GM23338 (cell line): ENCODE results near the gene ANKS1B. TPM values are rescaled to one million over a fixed set of nuclear protein-coding genes. Genes with fewer than 3 reads are reported as not detected.
A peak's percentile ranks its signal among the peaks of the same experiment; 100 is the strongest.

ENCODE experiments used
- ATAC-seq: fragments of 200-7000 bp; cut with Tn5 transposase; 3 replicates; pipeline ENCODE4 v1.9.1; 2020
- DNase-seq: peaks from one replicate; pipeline ENCODE4 v3.0.0-alpha.2; 2015; ENCODE audit warnings: low spot score
- H2AFZ ChIP-seq: fragments of 200-600 bp; sonication (generic); 2 replicates; pipeline ENCODE4 v1.8.0; 2016; ENCODE audit warnings: antibody characterized with exemption, mild to moderate bottlenecking, moderate library complexity
- H3F3A ChIP-seq: fragments of 200-600 bp; sonication (generic); replicated peaks from 2 replicates; pipeline ENCODE4 v1.8.0; 2017; ENCODE audit warnings: antibody characterized with exemption, mixed run types, low read depth
- H3K27ac ChIP-seq: fragments of 200-600 bp; sonication (generic); 2 replicates; pipeline ENCODE4 v1.6.1; 2016; ENCODE audit warnings: low read depth
- H3K27me3 ChIP-seq: fragments of 200-600 bp; sonication (generic); 2 replicates; pipeline ENCODE4 v1.8.0; 2016; ENCODE audit warnings: mild to moderate bottlenecking, mixed run types, moderate library complexity; ENCODE audit not compliant: insufficient read depth
- H3K36me3 ChIP-seq: fragments of 200-600 bp; sonication (generic); 2 replicates; pipeline ENCODE4 v1.8.0; 2016; ENCODE audit warnings: mild to moderate bottlenecking; ENCODE audit not compliant: insufficient read depth
- H3K4me1 ChIP-seq: fragments of 200-600 bp; sonication (generic); 2 replicates; pipeline ENCODE4 v1.8.0; 2016; ENCODE audit warnings: mild to moderate bottlenecking, moderate library complexity; ENCODE audit not compliant: insufficient read depth
- H3K4me2 ChIP-seq: fragments of 200-600 bp; sonication (generic); 2 replicates; pipeline ENCODE4 v1.7.1; 2017; ENCODE audit warnings: mixed run types
- H3K4me3 ChIP-seq: fragments of 200-600 bp; sonication (generic); 2 replicates; pipeline ENCODE4 v1.6.1; 2016; ENCODE audit warnings: mixed run types
- H3K79me2 ChIP-seq: fragments of 200-600 bp; sonication (generic); replicated peaks from 2 replicates; pipeline ENCODE4 v1.8.0; 2017; ENCODE audit warnings: mild to moderate bottlenecking; ENCODE audit not compliant: insufficient read depth
- H3K9me2 ChIP-seq: fragments of 200-600 bp; sonication (generic); 2 replicates; pipeline ENCODE4 v1.8.0; 2017; ENCODE audit not compliant: insufficient read depth
- H4K20me1 ChIP-seq: fragments of 200-600 bp; sonication (generic); replicated peaks from 2 replicates; pipeline ENCODE4 v1.8.0; 2017; ENCODE audit warnings: mild to moderate bottlenecking; ENCODE audit not compliant: insufficient read depth
- H3K27ac Mint-ChIP-seq: 2 replicates; pipeline ENCODE4 v1.8.0; 2020; ENCODE audit warnings: inconsistent platforms, mild to moderate bottlenecking, moderate library complexity, mixed read lengths
- H3K27me3 Mint-ChIP-seq: 3 replicates; pipeline ENCODE4 v1.8.0; 2022; ENCODE audit warnings: low read depth, mild to moderate bottlenecking, moderate library complexity, mixed read lengths, inconsistent platforms; ENCODE audit not compliant: insufficient read depth, poor library complexity
- H3K36me3 Mint-ChIP-seq: 3 replicates; pipeline ENCODE4 v1.8.0; 2021; ENCODE audit warnings: low read depth, mild to moderate bottlenecking, inconsistent platforms, moderate library complexity, mixed read lengths
- H3K4me1 Mint-ChIP-seq: 3 replicates; pipeline ENCODE4 v1.8.0; 2020; ENCODE audit warnings: mild to moderate bottlenecking, inconsistent platforms, mixed read lengths
- H3K4me3 Mint-ChIP-seq: 3 replicates; pipeline ENCODE4 v1.8.0; 2021; ENCODE audit warnings: moderate library complexity, mild to moderate bottlenecking, inconsistent platforms, mixed read lengths
- H3K9me3 Mint-ChIP-seq: 3 replicates; pipeline ENCODE4 v1.8.0; 2020; ENCODE audit warnings: moderate library complexity, mild to moderate bottlenecking, inconsistent platforms, mixed read lengths
- CREB1 ChIP-seq: fragments of 250-450 bp; sonication (Bioruptor Pico); IDR thresholded peaks from 2 replicates; pipeline ENCODE4 v1.5.0; 2020; ENCODE audit warnings: low read depth, mild to moderate bottlenecking, moderate library complexity
- EZH2 ChIP-seq: fragments of 200-600 bp; sonication (generic); IDR thresholded peaks from one replicate; pipeline ENCODE4 v1.8.0; 2017; ENCODE audit warnings: antibody characterized with exemption, mild to moderate bottlenecking, low read depth; ENCODE audit not compliant: unreplicated experiment
- EZH2phosphoT487 ChIP-seq: fragments of 200-600 bp; sonication (generic); IDR thresholded peaks from one replicate; pipeline ENCODE4 v1.8.1; 2018; ENCODE audit warnings: antibody characterized with exemption; ENCODE audit not compliant: unreplicated experiment
- JUNB ChIP-seq: IDR thresholded peaks from one replicate; pipeline ENCODE4 v1.6.1; 2016; ENCODE audit warnings: antibody characterized with exemption; ENCODE audit not compliant: unreplicated experiment
- POLR2AphosphoS5 ChIP-seq: IDR thresholded peaks from 2 replicates; pipeline ENCODE4 v1.6.1; 2016; ENCODE audit warnings: antibody characterized with exemption, low read depth
- STAT1 ChIP-seq: IDR thresholded peaks from one replicate; pipeline ENCODE4 v1.6.1; 2016; ENCODE audit warnings: antibody characterized with exemption; ENCODE audit not compliant: unreplicated experiment
- ZNF331 ChIP-seq: fragments of 250-450 bp; sonication (Bioruptor Pico); IDR thresholded peaks from 2 replicates; pipeline ENCODE4 v1.5.0; 2020; ENCODE audit warnings: low read depth, mild to moderate bottlenecking, moderate library complexity
- polyA plus RNA-seq: library from polyadenylated mRNA; unstranded; fragments of >200 nt; fragmentation: Nextera tagmentation; extraction: Ambion mirVana; gene quantifications from 2 replicates; pipeline ENCODE4 v1.2.1, GENCODE V29; 2016
- total RNA-seq: library from RNA; depleted of rRNA; stranded (reverse); fragments of >200 nt; shearing (Covaris generic); gene quantifications from 2 replicates; pipeline ENCODE4 v1.2.3, GENCODE V29; 2014
- TF ChIP-seq, protein P1 (sequence below), 2 experiments: fragments of 200-600 bp in 1 of 2; sonication (generic) in 1 of 2; conservative IDR thresholded peaks; 2 replicates each; pipeline versions ENCODE4 v1.5.1 to v1.6.1; 2016 to 2017; ENCODE audit warnings: antibody characterized with exemption in 2 of 2, low read depth in 2 of 2, mild to moderate bottlenecking in 2 of 2, moderate library complexity in 1 of 2
- TF ChIP-seq, protein P2 (sequence below): IDR thresholded peaks from one replicate; pipeline ENCODE4 v1.6.1; 2018; ENCODE audit warnings: antibody characterized with exemption; ENCODE audit not compliant: unreplicated experiment
- TF ChIP-seq, protein P3 (sequence below): fragments of 250-450 bp; sonication (Bioruptor Pico); IDR thresholded peaks from 2 replicates; pipeline ENCODE4 v1.5.0; 2020; ENCODE audit warnings: mild to moderate bottlenecking, moderate library complexity

The ANKS1B gene
- total and polyA plus RNA-seq, 2 experiments from 2014 or later = 4.3 to 5.8 TPM

DNA sequence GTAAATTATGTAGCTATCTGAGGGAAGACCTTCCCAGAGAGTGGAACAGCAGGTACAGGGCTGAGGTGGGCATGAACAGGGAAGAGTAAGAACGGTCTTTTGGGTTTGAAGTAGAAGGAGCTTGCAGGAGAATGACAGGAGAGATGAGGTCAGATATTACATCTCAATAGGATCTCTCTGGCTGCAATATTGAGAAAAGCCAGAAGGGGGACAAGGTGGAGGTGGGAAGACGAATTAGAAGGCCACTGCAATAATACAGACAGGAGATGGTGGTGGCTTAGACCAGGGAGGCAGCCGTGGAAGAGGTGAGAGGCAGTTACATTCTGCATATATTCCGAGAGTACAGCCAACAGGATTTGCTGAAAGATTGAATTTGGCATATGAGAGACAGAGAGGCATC lies 1029.5 kb downstream of the ANKS1B start:
- TF ChIP-seq, protein P1, sequence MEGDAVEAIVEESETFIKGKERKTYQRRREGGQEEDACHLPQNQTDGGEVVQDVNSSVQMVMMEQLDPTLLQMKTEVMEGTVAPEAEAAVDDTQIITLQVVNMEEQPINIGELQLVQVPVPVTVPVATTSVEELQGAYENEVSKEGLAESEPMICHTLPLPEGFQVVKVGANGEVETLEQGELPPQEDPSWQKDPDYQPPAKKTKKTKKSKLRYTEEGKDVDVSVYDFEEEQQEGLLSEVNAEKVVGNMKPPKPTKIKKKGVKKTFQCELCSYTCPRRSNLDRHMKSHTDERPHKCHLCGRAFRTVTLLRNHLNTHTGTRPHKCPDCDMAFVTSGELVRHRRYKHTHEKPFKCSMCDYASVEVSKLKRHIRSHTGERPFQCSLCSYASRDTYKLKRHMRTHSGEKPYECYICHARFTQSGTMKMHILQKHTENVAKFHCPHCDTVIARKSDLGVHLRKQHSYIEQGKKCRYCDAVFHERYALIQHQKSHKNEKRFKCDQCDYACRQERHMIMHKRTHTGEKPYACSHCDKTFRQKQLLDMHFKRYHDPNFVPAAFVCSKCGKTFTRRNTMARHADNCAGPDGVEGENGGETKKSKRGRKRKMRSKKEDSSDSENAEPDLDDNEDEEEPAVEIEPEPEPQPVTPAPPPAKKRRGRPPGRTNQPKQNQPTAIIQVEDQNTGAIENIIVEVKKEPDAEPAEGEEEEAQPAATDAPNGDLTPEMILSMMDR (conservative IDR thresholded peaks at IDR 0.05; ENCODE audit: low read depth in 2 of 2) = peak; percentile 59 to 61
- TF ChIP-seq, protein P2, sequence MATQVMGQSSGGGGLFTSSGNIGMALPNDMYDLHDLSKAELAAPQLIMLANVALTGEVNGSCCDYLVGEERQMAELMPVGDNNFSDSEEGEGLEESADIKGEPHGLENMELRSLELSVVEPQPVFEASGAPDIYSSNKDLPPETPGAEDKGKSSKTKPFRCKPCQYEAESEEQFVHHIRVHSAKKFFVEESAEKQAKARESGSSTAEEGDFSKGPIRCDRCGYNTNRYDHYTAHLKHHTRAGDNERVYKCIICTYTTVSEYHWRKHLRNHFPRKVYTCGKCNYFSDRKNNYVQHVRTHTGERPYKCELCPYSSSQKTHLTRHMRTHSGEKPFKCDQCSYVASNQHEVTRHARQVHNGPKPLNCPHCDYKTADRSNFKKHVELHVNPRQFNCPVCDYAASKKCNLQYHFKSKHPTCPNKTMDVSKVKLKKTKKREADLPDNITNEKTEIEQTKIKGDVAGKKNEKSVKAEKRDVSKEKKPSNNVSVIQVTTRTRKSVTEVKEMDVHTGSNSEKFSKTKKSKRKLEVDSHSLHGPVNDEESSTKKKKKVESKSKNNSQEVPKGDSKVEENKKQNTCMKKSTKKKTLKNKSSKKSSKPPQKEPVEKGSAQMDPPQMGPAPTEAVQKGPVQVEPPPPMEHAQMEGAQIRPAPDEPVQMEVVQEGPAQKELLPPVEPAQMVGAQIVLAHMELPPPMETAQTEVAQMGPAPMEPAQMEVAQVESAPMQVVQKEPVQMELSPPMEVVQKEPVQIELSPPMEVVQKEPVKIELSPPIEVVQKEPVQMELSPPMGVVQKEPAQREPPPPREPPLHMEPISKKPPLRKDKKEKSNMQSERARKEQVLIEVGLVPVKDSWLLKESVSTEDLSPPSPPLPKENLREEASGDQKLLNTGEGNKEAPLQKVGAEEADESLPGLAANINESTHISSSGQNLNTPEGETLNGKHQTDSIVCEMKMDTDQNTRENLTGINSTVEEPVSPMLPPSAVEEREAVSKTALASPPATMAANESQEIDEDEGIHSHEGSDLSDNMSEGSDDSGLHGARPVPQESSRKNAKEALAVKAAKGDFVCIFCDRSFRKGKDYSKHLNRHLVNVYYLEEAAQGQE = no peak
- TF ChIP-seq POLR2AphosphoS5 (no peak), ZNF331 (CRISPR knock-in tag) (no peak), EZH2phosphoT487 (no peak), STAT1 (no peak), EZH2 (no peak), CREB1 (CRISPR knock-in tag) (no peak), JUNB (no peak)
- TF ChIP-seq, protein P3, sequence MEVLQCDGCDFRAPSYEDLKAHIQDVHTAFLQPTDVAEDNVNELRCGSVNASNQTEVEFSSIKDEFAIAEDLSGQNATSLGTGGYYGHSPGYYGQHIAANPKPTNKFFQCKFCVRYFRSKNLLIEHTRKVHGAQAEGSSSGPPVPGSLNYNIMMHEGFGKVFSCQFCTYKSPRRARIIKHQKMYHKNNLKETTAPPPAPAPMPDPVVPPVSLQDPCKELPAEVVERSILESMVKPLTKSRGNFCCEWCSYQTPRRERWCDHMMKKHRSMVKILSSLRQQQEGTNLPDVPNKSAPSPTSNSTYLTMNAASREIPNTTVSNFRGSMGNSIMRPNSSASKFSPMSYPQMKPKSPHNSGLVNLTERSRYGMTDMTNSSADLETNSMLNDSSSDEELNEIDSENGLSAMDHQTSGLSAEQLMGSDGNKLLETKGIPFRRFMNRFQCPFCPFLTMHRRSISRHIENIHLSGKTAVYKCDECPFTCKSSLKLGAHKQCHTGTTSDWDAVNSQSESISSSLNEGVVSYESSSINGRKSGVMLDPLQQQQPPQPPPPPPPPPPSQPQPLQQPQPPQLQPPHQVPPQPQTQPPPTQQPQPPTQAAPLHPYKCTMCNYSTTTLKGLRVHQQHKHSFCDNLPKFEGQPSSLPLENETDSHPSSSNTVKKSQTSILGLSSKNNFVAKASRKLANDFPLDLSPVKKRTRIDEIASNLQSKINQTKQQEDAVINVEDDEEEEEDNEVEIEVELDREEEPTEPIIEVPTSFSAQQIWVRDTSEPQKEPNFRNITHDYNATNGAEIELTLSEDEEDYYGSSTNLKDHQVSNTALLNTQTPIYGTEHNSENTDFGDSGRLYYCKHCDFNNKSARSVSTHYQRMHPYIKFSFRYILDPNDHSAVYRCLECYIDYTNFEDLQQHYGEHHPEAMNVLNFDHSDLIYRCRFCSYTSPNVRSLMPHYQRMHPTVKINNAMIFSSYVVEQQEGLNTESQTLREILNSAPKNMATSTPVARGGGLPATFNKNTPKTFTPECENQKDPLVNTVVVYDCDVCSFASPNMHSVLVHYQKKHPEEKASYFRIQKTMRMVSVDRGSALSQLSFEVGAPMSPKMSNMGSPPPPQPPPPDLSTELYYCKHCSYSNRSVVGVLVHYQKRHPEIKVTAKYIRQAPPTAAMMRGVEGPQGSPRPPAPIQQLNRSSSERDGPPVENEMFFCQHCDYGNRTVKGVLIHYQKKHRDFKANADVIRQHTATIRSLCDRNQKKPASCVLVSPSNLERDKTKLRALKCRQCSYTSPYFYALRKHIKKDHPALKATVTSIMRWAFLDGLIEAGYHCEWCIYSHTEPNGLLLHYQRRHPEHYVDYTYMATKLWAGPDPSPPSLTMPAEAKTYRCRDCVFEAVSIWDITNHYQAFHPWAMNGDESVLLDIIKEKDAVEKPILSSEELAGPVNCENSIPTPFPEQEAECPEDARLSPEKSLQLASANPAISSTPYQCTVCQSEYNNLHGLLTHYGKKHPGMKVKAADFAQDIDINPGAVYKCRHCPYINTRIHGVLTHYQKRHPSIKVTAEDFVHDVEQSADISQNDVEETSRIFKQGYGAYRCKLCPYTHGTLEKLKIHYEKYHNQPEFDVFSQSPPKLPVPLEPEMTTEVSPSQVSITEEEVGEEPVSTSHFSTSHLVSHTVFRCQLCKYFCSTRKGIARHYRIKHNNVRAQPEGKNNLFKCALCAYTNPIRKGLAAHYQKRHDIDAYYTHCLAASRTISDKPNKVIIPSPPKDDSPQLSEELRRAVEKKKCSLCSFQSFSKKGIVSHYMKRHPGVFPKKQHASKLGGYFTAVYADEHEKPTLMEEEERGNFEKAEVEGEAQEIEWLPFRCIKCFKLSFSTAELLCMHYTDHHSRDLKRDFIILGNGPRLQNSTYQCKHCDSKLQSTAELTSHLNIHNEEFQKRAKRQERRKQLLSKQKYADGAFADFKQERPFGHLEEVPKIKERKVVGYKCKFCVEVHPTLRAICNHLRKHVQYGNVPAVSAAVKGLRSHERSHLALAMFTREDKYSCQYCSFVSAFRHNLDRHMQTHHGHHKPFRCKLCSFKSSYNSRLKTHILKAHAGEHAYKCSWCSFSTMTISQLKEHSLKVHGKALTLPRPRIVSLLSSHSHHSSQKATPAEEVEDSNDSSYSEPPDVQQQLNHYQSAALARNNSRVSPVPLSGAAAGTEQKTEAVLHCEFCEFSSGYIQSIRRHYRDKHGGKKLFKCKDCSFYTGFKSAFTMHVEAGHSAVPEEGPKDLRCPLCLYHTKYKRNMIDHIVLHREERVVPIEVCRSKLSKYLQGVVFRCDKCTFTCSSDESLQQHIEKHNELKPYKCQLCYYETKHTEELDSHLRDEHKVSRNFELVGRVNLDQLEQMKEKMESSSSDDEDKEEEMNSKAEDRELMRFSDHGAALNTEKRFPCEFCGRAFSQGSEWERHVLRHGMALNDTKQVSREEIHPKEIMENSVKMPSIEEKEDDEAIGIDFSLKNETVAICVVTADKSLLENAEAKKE = peak; percentile 76; the same call in 1 of the 2 replicates
- Histone ChIP-seq H3K4me2 (no peak overlapping the region), H3F3A (no peaks in the 10 kb centered on the region), H3K36me3 (no peaks in the 10 kb centered on the region), H3K79me2 (no peaks in the 10 kb centered on the region), H4K20me1 (no peaks in the 10 kb centered on the region), H3K27ac (no peak overlapping the region), H3K27me3 (no peaks in the 10 kb centered on the region), H2AFZ (no peak overlapping the region), H3K4me1 (no peaks in the 10 kb centered on the region), H3K4me3 (no peak overlapping the region), H3K9me2 (no peaks in the 10 kb centered on the region)
- no peaks in the 10 kb centered on the region for H3K27me3 Mint-ChIP-seq
- no peak overlapping the region for H3K27ac Mint-ChIP-seq
- ATAC-seq (peak; percentile 97), DNase-seq (peak; percentile 86)
- no peak overlapping the region for H3K4me3 Mint-ChIP-seq
- no peaks in the 10 kb centered on the region for H3K9me3 Mint-ChIP-seq
- peaks cover 6% of the 10 kb centered on the region; the same call in 2 of the 3 replicates for H3K4me1 Mint-ChIP-seq
- no peaks in the 10 kb centered on the region for H3K36me3 Mint-ChIP-seq
